Dendritic cell treated with granulocyte-macrophage colony-stimulating factor and Interleukin-4, amounts not matched to agents 40 ng/mL and 50 ng/mL, for 4 days (primary cell): ENCODE measurements around the gene RTN4R.

Experiments
- H3K27ac Mint-ChIP-seq: one replicate; pipeline ENCODE4 v1.8.0; 2022; ENCODE audit warnings: mild to moderate bottlenecking, mixed read lengths
- H3K27me3 Mint-ChIP-seq: one replicate; pipeline ENCODE4 v1.8.0; 2022; ENCODE audit warnings: mild to moderate bottlenecking, mixed read lengths
- H3K36me3 Mint-ChIP-seq: one replicate; pipeline ENCODE4 v1.8.0; 2022; ENCODE audit warnings: low read depth, mixed read lengths
- H3K4me1 Mint-ChIP-seq: one replicate; pipeline ENCODE4 v1.8.0; 2022; ENCODE audit warnings: low read depth, mixed read lengths
- H3K4me3 Mint-ChIP-seq: one replicate; pipeline ENCODE4 v1.8.0; 2022; ENCODE audit warnings: mild to moderate bottlenecking, moderate library complexity, mixed read lengths
- H3K9me3 Mint-ChIP-seq: one replicate; pipeline ENCODE4 v1.8.0; 2022; ENCODE audit warnings: mixed read lengths
- intact Hi-C: fragments of 100-400 bp; cut with micrococcal nuclease; formaldehyde crosslinking; loops from one replicate; pipeline ENCODE4 v1.15.0; 2022

Gene RTN4R

GRCh38 chr22:20242393-20243175, 25.5 kb downstream of the RTN4R start:
- H3K27me3 Mint-ChIP-seq: peaks cover 2% of the 10 kb centered on the region
- H3K4me1 Mint-ChIP-seq: peaks cover 13% of the 10 kb centered on the region
- no peak overlapping the region for H3K27ac Mint-ChIP-seq
- no peaks in the 10 kb centered on the region for H3K9me3 Mint-ChIP-seq
- intact Hi-C loops: no loop called here
- H3K36me3 Mint-ChIP-seq: no peaks in the 10 kb centered on the region
- no peak overlapping the region for H3K4me3 Mint-ChIP-seq

GRCh38 chr22:20241579-20242392, 26.3 kb downstream of the RTN4R start:
- no peaks in the 10 kb centered on the region for H3K9me3 Mint-ChIP-seq
- no peaks in the 10 kb centered on the region for H3K36me3 Mint-ChIP-seq
- peaks cover 2% of the 10 kb centered on the region for H3K27me3 Mint-ChIP-seq
- H3K4me1 Mint-ChIP-seq: peaks cover 13% of the 10 kb centered on the region
- H3K27ac Mint-ChIP-seq: no peak overlapping the region
- intact Hi-C loops: no loop called here
- no peak overlapping the region for H3K4me3 Mint-ChIP-seq

GRCh38 chr22:20240900-20241299, 27.2 kb downstream of the RTN4R start:
- Mint-ChIP-seq H3K4me1 (peaks cover 13% of the 10 kb centered on the region), H3K27me3 (peaks cover 2% of the 10 kb centered on the region), H3K9me3 (no peaks in the 10 kb centered on the region), H3K27ac (no peak overlapping the region), H3K4me3 (no peak overlapping the region), H3K36me3 (no peaks in the 10 kb centered on the region)
- intact Hi-C loops: no loop called here

- no peak overlapping the region for H3K27ac Mint-ChIP-seq
- H3K4me1 Mint-ChIP-seq: peaks cover 13% of the 10 kb centered on the region
- H3K4me3 Mint-ChIP-seq: no peak overlapping the region
- no peaks in the 10 kb centered on the region for H3K36me3 Mint-ChIP-seq
- intact Hi-C loops: no loop called here
- H3K9me3 Mint-ChIP-seq: no peaks in the 10 kb centered on the region
- H3K27me3 Mint-ChIP-seq: peaks cover 2% of the 10 kb centered on the region
Observed at GRCh38 chr22:20240447-20240764, 27.7 kb downstream of the RTN4R start.

- intact Hi-C loops: no loop called here
- peaks cover 2% of the 10 kb centered on the region for H3K27me3 Mint-ChIP-seq
- no peak overlapping the region for H3K4me3 Mint-ChIP-seq
- no peaks in the 10 kb centered on the region for H3K36me3 Mint-ChIP-seq
- no peak overlapping the region for H3K27ac Mint-ChIP-seq
- no peaks in the 10 kb centered on the region for H3K9me3 Mint-ChIP-seq
- peaks cover 13% of the 10 kb centered on the region for H3K4me1 Mint-ChIP-seq
Observed at GRCh38 chr22:20239676-20240446, 28.3 kb downstream of the RTN4R start.

GRCh38 chr22:20238901-20239675, 29.0 kb downstream of the RTN4R start:
- Mint-ChIP-seq H3K27me3 (no peaks in the 10 kb centered on the region), H3K9me3 (no peaks in the 10 kb centered on the region), H3K27ac (no peak overlapping the region), H3K4me3 (no peak overlapping the region), H3K36me3 (no peaks in the 10 kb centered on the region), H3K4me1 (peaks cover 13% of the 10 kb centered on the region)
- intact Hi-C loops: no loop called here

GRCh38 chr22:20238536-20238900, 29.6 kb downstream of the RTN4R start:
- Mint-ChIP-seq H3K9me3 (no peaks in the 10 kb centered on the region), H3K4me3 (no peak overlapping the region), H3K27me3 (no peaks in the 10 kb centered on the region), H3K36me3 (no peaks in the 10 kb centered on the region), H3K27ac (no peak overlapping the region), H3K4me1 (peaks cover 8% of the 10 kb centered on the region)
- intact Hi-C loops: no loop called here

- H3K4me1 Mint-ChIP-seq: no peaks in the 10 kb centered on the region
- no peak overlapping the region for H3K27ac Mint-ChIP-seq
- no peaks in the 10 kb centered on the region for H3K36me3 Mint-ChIP-seq
- no peaks in the 10 kb centered on the region for H3K27me3 Mint-ChIP-seq
- intact Hi-C loops: no loop called here
- no peak overlapping the region for H3K4me3 Mint-ChIP-seq
- no peaks in the 10 kb centered on the region for H3K9me3 Mint-ChIP-seq
Observed at GRCh38 chr22:20237480-20238440, 30.4 kb downstream of the RTN4R start.

- Mint-ChIP-seq H3K4me1 (no peaks in the 10 kb centered on the region), H3K27ac (no peak overlapping the region), H3K27me3 (no peaks in the 10 kb centered on the region), H3K36me3 (no peaks in the 10 kb centered on the region), H3K9me3 (no peaks in the 10 kb centered on the region), H3K4me3 (no peak overlapping the region)
- intact Hi-C loops: no loop called here
Observed at GRCh38 chr22:20236052-20236717, 31.9 kb downstream of the RTN4R start.

- no peaks in the 10 kb centered on the region for H3K27me3 Mint-ChIP-seq
- no peak overlapping the region for H3K27ac Mint-ChIP-seq
- no peaks in the 10 kb centered on the region for H3K9me3 Mint-ChIP-seq
- H3K4me3 Mint-ChIP-seq: no peak overlapping the region
- no peaks in the 10 kb centered on the region for H3K4me1 Mint-ChIP-seq
- intact Hi-C loops: no loop called here
- H3K36me3 Mint-ChIP-seq: no peaks in the 10 kb centered on the region
Observed at GRCh38 chr22:20235389-20235991, 32.6 kb downstream of the RTN4R start.

GRCh38 chr22:20234760-20235388, 33.2 kb downstream of the RTN4R start:
- Mint-ChIP-seq H3K9me3 (no peaks in the 10 kb centered on the region), H3K4me3 (no peak overlapping the region), H3K27me3 (no peaks in the 10 kb centered on the region), H3K27ac (no peak overlapping the region), H3K4me1 (no peaks in the 10 kb centered on the region), H3K36me3 (no peaks in the 10 kb centered on the region)
- intact Hi-C loops: no loop called here

GRCh38 chr22:20234314-20234682, 33.8 kb downstream of the RTN4R start:
- Mint-ChIP-seq H3K27me3 (no peaks in the 10 kb centered on the region), H3K27ac (no peak overlapping the region), H3K4me3 (no peak overlapping the region), H3K4me1 (no peaks in the 10 kb centered on the region), H3K9me3 (no peaks in the 10 kb centered on the region), H3K36me3 (no peaks in the 10 kb centered on the region)
- intact Hi-C loops: no loop called here
